Panc1 (cell line): Measurements from ENCODE around the gene RUFY1. TPM values are rescaled to one million over a fixed set of nuclear protein-coding genes. Genes with fewer than 3 reads are reported as not detected.
"Not testable (repeated sequence)": the region's sequence is repeated elsewhere in the genome, so short reads cannot be mapped to it uniquely, and the experiment has no call there.

Experiments used
- ATAC-seq: fragments of 200-7000 bp; cut with Tn5 transposase; 2 replicates; pipeline ENCODE4 v1.9.1; 2020; ENCODE audit warnings: mild to moderate bottlenecking, moderate library complexity
- BruUV-seq: library from RNA; stranded (reverse); fragments of 400-500 nt; replicated peaks from 2 replicates; lab custom pipeline; 2021; lab: Mats Ljungman, UMichigan
- CTCF ChIA-PET: fragments of 300-600 bp; sonication (Branson Sonifier 250); formaldehyde crosslinking; loops from one replicate; lab custom pipeline; 2022; ENCODE audit warnings: antibody characterized with exemption; lab: Charles Lee
- POLR2A ChIA-PET: fragments of 300-600 bp; sonication (Branson Sonifier 250); formaldehyde crosslinking; loops from one replicate; lab custom pipeline; 2022; ENCODE audit warnings: antibody characterized with exemption; lab: Charles Lee
- DNase-seq: peaks from one replicate; pipeline ENCODE4 v3.0.0-alpha.2; 2010; ENCODE audit warnings: low read depth, low spot score
- H3K27ac ChIP-seq: 2 replicates; pipeline ENCODE4 v1.5.1; 2011; ENCODE audit warnings: mild to moderate bottlenecking, low read length, inconsistent platforms
- H3K27me3 ChIP-seq: fragments of 200-500 bp; sonication (Bioruptor generic); 2 replicates; pipeline ENCODE4 v1.6.0; 2014; ENCODE audit warnings: low read length, inconsistent platforms; ENCODE audit not compliant: control insufficient read depth, insufficient read depth
- H3K36me3 ChIP-seq: fragments of 200-500 bp; sonication (Bioruptor generic); 2 replicates; pipeline ENCODE4 v1.5.1; 2014; ENCODE audit warnings: inconsistent platforms, mild to moderate bottlenecking, low read length, moderate library complexity; ENCODE audit not compliant: control insufficient read depth, insufficient read depth
- H3K4me1 ChIP-seq: 2 replicates; pipeline ENCODE4 v1.5.1; 2011; ENCODE audit warnings: inconsistent platforms, mild to moderate bottlenecking, low read length, moderate library complexity; ENCODE audit not compliant: control insufficient read depth, insufficient read depth
- H3K4me3 ChIP-seq, 2 experiments: 2 replicates each; pipeline ENCODE4 v1.5.1; 2011 to 2012; ENCODE audit warnings: low read depth in 2 of 2, low read length in 2 of 2, mild to moderate bottlenecking in 2 of 2, inconsistent platforms in 1 of 2, moderate library complexity in 1 of 2
- H3K9me3 ChIP-seq: fragments of 200-500 bp; sonication (Bioruptor generic); 2 replicates; pipeline ENCODE4 v1.5.1; 2014; ENCODE audit warnings: low read depth, mild to moderate bottlenecking, inconsistent platforms, low read length, moderate library complexity; ENCODE audit not compliant: control insufficient read depth, insufficient read depth
- CTCF ChIP-seq: fragments of 450-650 bp; IDR thresholded peaks from 2 replicates; pipeline ENCODE4 v1.5.1; 2017; ENCODE audit warnings: mild to moderate bottlenecking
- POLR2AphosphoS5 ChIP-seq: IDR thresholded peaks from 2 replicates; pipeline ENCODE4 v1.6.1; 2012; ENCODE audit warnings: mild to moderate bottlenecking, low read depth, low read length, moderate library complexity
- SIN3A ChIP-seq: IDR thresholded peaks from 2 replicates; pipeline ENCODE4 v1.6.1; 2012; ENCODE audit warnings: low read depth, mild to moderate bottlenecking, low read length, moderate library complexity, borderline replicate concordance; ENCODE audit not compliant: insufficient read depth
- in situ Hi-C: cut with HindIII; loops from 2 replicates; pipeline ENCODE4 v1.10.0; 2016; ENCODE audit warnings: low sequenced_read_pairs, low pct_unique_long_range_greater_than_20kb
- intact Hi-C: fragments of 100-400 bp; cut with micrococcal nuclease; formaldehyde crosslinking; loops from one replicate; pipeline ENCODE4 v1.10.0; 2022; ENCODE audit not compliant: unreplicated experiment
- total RNA-seq: library from RNA; stranded (reverse); gene quantifications from one replicate; pipeline ENCODE4 v1.2.1, GENCODE V29; 2021; ENCODE audit not compliant: unreplicated experiment
- TF ChIP-seq, protein P1 (sequence below), 2 experiments: IDR thresholded peaks; 2 replicates each; pipeline ENCODE4 v1.6.1; 2011 to 2012; ENCODE audit warnings: low read depth in 2 of 2, control low read depth in 1 of 2, low read length in 1 of 2, mild to moderate bottlenecking in 1 of 2, moderate library complexity in 1 of 2; ENCODE audit not compliant: insufficient read depth in 1 of 2

Gene RUFY1
- total RNA-seq, 1 experiment from 2014 or later = 66.3 TPM

DNA sequence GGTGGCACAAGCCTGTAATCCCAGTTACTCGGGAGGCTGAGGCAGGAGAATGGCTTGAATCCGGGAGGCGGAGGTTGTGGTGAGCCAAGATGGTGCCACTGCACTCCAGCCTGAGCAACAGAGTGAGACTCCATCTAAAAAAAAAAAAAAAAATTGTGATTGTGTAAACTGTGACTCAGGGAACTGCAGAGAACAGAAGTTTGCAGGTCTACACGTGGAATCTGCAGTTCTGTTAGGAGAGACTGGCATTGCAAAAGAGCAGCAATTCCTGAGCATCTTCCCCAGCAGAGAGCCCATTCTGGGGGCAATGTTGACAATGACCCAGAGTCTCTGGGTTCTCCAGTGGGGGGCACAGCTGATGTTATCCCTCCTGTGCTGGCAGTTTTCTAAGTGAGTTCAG, 91.4 kb downstream of the RUFY1 start:
- H3K36me3 ChIP-seq, DNase-seq, H3K27ac ChIP-seq, H3K27me3 ChIP-seq, H3K9me3 ChIP-seq, BruUV-seq, CTCF ChIA-PET, ATAC-seq, intact Hi-C loops, H3K4me1 ChIP-seq, H3K4me3 ChIP-seq, POLR2A ChIA-PET, in situ Hi-C loops: not testable (repeated sequence)

- H3K27me3 ChIP-seq, CTCF ChIA-PET, DNase-seq, in situ Hi-C loops, H3K27ac ChIP-seq, H3K9me3 ChIP-seq, POLR2A ChIA-PET, ATAC-seq, intact Hi-C loops, H3K4me1 ChIP-seq, H3K36me3 ChIP-seq, BruUV-seq, H3K4me3 ChIP-seq: not testable (repeated sequence)
These were observed 92.3 kb downstream of the RUFY1 start for GRCh38 chr5:179642626-179643025.

- BruUV-seq, CTCF ChIA-PET, in situ Hi-C loops, DNase-seq, POLR2A ChIA-PET, ATAC-seq, H3K4me1 ChIP-seq, H3K27me3 ChIP-seq, intact Hi-C loops, H3K4me3 ChIP-seq, H3K9me3 ChIP-seq, H3K36me3 ChIP-seq, H3K27ac ChIP-seq: not testable (repeated sequence)
These were observed 93.0 kb downstream of the RUFY1 start for GRCh38 chr5:179643141-179643920.

DNA sequence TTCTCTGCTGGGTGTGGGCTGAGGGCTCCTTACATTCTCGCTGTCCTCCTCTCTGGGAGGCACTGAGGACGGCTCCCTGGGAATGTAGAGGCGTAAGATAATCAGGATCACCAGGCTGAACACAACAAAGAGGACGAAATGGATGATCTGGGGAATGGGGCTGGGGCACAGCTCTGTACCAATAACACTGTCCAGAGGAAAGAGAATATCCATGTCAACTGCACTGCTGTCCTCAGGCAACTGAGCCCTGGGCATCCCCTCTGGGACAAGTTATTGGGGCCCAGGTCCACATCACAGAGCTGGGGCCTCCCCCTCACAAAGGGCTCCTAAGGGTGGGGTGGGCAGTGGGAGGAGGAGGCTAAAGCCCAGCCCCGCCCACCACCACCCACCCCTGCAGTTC, 94.4 kb downstream of the RUFY1 start:
- DNase-seq, BruUV-seq, in situ Hi-C loops, H3K4me1 ChIP-seq, H3K27me3 ChIP-seq, CTCF ChIA-PET, intact Hi-C loops, H3K4me3 ChIP-seq, POLR2A ChIA-PET, H3K36me3 ChIP-seq, H3K9me3 ChIP-seq, H3K27ac ChIP-seq: not testable (repeated sequence)
- ATAC-seq = peak; percentile 58

DNA sequence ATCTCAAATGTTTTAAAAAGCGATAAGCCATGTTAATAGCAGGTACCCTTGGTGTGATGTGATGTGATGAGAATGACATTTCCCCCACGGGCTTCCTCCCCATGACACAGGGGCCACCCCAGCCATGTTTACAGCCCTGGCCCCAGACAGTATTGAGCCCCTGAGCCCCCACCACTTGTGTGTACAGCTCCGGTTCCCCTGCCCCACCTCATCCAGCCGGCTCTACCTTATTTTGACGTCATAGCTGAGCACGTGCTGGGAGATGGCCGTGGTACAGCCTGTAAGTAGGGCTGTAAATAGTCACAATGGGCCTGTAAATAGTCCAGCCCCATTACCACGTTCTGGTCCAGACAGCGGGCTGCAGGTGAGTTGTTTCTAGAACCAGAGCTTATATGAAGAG, 98.1 kb downstream of the RUFY1 start:
- BruUV-seq = no TSS peak
- POLR2A ChIA-PET = no interaction called here

More for the DNA sequence above, 98.1 kb downstream of the RUFY1 start:
- intact Hi-C loops = no loop called here
- TF ChIP-seq POLR2AphosphoS5 (no peak), SIN3A (no peak), CTCF (no peak)
- TF ChIP-seq, protein P1, sequence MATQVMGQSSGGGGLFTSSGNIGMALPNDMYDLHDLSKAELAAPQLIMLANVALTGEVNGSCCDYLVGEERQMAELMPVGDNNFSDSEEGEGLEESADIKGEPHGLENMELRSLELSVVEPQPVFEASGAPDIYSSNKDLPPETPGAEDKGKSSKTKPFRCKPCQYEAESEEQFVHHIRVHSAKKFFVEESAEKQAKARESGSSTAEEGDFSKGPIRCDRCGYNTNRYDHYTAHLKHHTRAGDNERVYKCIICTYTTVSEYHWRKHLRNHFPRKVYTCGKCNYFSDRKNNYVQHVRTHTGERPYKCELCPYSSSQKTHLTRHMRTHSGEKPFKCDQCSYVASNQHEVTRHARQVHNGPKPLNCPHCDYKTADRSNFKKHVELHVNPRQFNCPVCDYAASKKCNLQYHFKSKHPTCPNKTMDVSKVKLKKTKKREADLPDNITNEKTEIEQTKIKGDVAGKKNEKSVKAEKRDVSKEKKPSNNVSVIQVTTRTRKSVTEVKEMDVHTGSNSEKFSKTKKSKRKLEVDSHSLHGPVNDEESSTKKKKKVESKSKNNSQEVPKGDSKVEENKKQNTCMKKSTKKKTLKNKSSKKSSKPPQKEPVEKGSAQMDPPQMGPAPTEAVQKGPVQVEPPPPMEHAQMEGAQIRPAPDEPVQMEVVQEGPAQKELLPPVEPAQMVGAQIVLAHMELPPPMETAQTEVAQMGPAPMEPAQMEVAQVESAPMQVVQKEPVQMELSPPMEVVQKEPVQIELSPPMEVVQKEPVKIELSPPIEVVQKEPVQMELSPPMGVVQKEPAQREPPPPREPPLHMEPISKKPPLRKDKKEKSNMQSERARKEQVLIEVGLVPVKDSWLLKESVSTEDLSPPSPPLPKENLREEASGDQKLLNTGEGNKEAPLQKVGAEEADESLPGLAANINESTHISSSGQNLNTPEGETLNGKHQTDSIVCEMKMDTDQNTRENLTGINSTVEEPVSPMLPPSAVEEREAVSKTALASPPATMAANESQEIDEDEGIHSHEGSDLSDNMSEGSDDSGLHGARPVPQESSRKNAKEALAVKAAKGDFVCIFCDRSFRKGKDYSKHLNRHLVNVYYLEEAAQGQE (IDR thresholded peaks at IDR 0.05; ENCODE audit: insufficient read depth in 1 of 2, low read depth in 2 of 2, low read length in 1 of 2) = no peak
- H3K9me3 ChIP-seq = no peaks in the 10 kb centered on the region
- no peaks in the 10 kb centered on the region for H3K4me1 ChIP-seq
- no peak for ATAC-seq
- no peak overlapping the region for H3K27ac ChIP-seq
- no peak overlapping the region for H3K4me3 ChIP-seq
- no peaks in the 10 kb centered on the region; the same call in 1 of the 2 replicates for H3K27me3 ChIP-seq
- no peaks in the 10 kb centered on the region for H3K36me3 ChIP-seq
- DNase-seq = no peak
- in situ Hi-C loops = no loop called here
- CTCF ChIA-PET = no interaction called here
